COR-L47 (cell line): ENCODE results near the gene FIG4.
"Not testable (repeated sequence)": the region's sequence is repeated elsewhere in the genome, so short reads cannot be mapped to it uniquely, and the experiment has no call there.

ENCODE experiments used
- DNase-seq: peaks from one replicate; lab custom pipeline; 2025; lab: John Stamatoyannopoulos, UW

The FIG4 gene

DNA sequence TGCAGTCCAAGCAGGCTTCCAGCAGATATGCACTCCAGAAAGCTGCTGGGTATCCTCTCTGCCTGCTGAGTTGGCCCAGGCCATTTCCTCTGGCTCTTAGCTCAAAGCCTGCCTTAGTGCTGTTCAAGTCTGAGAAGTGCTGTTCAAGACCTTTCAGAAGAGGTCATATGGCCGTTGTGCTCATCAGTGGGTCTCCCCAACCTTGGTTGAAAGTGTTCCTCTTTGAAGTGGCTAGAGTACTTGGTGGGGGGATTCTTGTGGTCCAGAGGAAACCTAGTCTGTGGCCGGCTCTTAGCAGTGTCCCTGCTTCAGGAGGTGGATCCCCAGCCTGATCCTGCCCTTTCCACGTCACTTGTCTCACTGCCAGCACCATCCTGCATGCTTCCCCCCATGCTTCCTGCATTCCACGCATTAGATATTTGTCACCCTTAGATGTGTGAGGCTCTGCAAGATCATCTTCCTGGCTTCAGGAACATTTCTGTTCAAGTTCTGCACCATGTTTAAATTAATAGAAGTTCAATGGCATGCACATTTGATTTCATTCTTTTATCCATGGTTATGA is 105.0 kb downstream of the FIG4 start:
- DNase-seq, result no peak

GRCh38 chr6:109799129-109799528 is 108.0 kb downstream of the FIG4 start:
- DNase-seq, result no peak

DNA sequence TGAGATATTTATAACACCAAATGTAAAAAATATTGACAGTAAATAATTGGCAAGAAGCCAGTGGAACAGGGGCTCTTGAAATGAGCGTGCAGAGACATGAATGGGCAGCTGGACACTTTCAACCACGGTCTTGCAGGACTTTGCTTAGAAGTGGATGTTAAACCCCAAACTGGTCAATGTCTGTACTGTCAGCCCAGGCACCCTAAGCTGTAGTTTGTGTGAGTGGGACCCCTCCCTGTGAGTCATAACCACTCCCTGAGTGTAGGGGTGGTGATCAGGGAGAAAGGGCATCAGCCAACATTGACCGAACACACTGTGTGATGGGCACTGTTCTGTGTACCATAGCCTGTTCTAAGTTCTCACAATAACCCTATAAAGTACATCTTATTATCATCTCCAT is 108.6 kb downstream of the FIG4 start:
- DNase-seq, result no peak

- no peak for DNase-seq
Observed at GRCh38 chr6:109800771-109801170, 109.7 kb downstream of the FIG4 start.

- DNase-seq, result no peak
Observed at GRCh38 chr6:109801794-109802193, 110.7 kb downstream of the FIG4 start.

DNA sequence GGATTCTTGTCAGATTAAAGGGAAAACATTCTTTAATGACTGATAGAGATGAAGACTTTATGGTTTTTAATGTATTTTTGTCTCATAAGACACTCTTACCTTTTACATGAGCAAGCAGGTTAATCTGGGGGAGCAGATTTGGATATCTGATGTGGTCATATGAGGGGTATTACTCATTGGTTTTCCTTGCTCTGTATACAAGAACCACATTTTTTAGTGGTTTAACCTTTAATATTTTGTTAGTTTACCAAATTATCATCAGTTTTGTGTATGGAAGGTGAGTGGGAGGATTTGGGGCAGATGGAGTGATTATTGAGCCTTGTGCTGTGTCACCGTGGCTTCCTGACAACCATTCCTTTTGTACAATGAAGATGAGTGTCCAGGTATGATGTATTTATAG is 112.9 kb downstream of the FIG4 start:
- DNase-seq, result no peak

GRCh38 chr6:109807881-109808280 is 116.8 kb downstream of the FIG4 start:
- no peak for DNase-seq

GRCh38 chr6:109808837-109809236 is 117.7 kb downstream of the FIG4 start:
- no peak for DNase-seq

- no peak for DNase-seq
Observed at GRCh38 chr6:109815054-109815453, 124.0 kb downstream of the FIG4 start.

GRCh38 chr6:109816452-109817374 is 125.6 kb downstream of the FIG4 start:
- peak; percentile 90 for DNase-seq

DNA sequence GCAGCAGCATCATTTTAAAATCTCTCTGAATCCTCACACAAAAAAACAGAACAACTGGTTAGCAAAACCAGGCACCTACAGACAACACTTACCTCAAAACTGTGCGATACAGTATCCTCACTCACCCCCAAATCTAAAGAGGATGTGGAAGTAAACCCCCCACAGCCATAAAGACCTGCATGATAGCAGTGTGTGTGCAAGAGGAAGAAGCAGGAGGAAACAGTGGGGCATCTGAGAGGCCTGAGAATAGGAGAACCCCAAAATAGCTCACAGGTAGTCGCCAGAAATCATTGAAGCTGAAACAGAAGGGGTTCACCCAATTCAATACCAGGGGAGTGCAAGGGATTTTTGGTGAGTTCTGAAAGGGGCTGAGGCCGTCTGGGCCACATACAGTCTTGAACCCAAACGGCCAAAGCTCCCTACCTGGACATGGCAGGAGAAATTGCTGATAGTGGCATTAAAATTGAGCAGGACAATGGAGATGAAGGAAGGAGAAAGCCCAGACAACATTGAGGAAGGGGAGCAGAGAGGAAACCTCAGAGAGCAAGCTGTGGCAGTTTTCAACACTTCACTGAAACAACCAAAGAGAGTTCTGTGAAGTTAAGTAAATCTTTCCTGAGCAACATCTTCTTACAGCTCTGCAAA is 129.7 kb downstream of the FIG4 start:
- no peak for DNase-seq

DNA sequence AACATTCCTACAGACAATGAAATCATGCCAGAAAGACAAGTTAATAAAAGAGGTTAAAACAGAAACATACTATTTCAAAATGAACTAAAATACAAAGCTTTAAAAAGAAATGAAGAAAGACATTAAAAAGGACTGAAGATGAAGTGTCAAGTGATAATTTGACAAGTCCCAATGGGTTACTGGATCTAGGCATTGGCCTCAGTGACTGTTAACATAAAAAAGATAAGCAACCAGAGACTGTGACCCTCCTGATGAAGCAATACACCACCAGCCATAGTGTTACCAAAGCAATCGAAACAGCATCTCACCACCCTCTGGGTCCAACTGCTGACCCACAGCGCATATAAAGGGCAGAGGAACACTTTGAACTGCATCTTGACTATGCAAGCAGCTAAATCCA is 130.3 kb downstream of the FIG4 start:
- DNase-seq, result no peak

- DNase-seq, result no peak
Observed at GRCh38 chr6:109824105-109824504, 133.0 kb downstream of the FIG4 start.

- DNase-seq, result no peak
Observed at GRCh38 chr6:109826551-109826950, 135.5 kb downstream of the FIG4 start.

DNA sequence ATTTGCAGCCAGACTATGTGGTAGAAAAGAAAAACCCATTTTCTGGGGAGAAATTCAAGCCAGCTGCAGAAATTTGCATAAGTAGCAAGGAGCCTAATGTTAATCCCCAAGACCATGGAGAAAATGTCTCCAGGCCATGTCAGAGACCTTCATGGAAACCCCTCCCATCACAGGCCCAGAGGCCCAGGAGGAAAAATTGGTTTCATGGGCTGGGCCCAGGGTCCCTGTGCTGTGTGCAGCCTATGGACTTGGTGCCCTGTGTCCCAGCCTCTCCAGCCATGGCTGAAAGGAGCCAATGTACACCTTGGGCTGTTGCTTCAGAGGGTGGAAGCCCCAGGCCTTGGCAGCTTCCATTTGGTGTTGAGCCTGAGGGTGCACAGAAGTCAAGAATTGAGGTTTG is 140.3 kb downstream of the FIG4 start:
- not testable (repeated sequence) for DNase-seq

- no peak for DNase-seq
Observed at GRCh38 chr6:109834131-109834530, 143.0 kb downstream of the FIG4 start.

- DNase-seq, result no peak
Observed at GRCh38 chr6:109834595-109835437, 143.7 kb downstream of the FIG4 start.

DNA sequence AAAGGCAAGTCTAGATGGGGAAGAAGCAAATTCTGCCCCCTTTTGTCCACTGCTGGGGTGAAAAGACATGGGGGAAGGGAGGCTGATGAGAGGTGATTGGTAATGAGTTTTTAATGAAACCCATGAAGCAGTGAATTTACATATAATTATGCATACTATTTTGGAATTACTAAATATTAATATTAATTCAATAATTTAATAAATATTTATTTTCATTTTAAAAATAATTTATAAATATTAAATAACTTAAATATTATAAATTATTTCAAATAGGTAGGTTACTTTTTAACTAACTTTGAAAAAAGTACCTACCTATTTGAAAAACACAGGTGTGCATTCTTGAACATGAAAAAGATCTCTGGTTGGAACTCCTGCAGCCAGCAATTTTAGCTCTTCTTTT is 148.9 kb downstream of the FIG4 start:
- no peak for DNase-seq

- no peak for DNase-seq
Observed at GRCh38 chr6:109840796-109841195, 149.7 kb downstream of the FIG4 start.

DNA sequence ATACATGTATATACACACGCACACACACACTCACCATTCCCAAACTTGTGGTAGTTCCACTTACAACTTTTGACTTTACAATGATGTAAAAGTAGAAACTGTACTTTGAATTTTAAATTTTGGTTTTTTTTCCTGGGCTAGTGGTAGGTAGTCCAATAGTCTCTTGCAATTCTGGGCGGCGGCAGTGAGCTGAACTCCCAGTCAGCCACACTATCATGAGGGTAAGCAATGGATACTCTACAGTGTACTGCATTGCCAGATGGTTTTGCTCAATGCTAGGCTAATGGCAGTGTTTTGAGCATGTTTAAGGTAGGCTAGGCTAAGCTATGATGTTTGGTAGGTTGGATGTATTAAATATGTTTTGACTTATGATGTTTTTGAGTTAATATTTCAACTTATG is 150.8 kb downstream of the FIG4 start:
- no peak for DNase-seq

- no peak for DNase-seq
Observed at GRCh38 chr6:109852713-109853112, 161.6 kb downstream of the FIG4 start.

- no peak for DNase-seq
Observed at GRCh38 chr6:109853426-109853825, 162.3 kb downstream of the FIG4 start.
